AG09309 (cell line): ENCODE results near the gene BCAT1.

Experiments
- DNase-seq: peaks from one replicate; pipeline ENCODE4 v3.0.0-alpha.2; 2010; ENCODE audit warnings: low read depth
- H3K4me3 ChIP-seq: 2 replicates; pipeline ENCODE4 v1.5.1; 2011; ENCODE audit warnings: mild to moderate bottlenecking, low read depth, low read length, moderate library complexity; ENCODE audit not compliant: control insufficient read depth
- TF ChIP-seq, protein P1 (sequence below): IDR thresholded peaks from 2 replicates; pipeline ENCODE4 v1.5.1; 2011; ENCODE audit warnings: mild to moderate bottlenecking, low read depth, low read length, inconsistent platforms; ENCODE audit not compliant: insufficient read depth, control insufficient read depth; ENCODE audit errors: missing control alignments

Gene BCAT1

DNA sequence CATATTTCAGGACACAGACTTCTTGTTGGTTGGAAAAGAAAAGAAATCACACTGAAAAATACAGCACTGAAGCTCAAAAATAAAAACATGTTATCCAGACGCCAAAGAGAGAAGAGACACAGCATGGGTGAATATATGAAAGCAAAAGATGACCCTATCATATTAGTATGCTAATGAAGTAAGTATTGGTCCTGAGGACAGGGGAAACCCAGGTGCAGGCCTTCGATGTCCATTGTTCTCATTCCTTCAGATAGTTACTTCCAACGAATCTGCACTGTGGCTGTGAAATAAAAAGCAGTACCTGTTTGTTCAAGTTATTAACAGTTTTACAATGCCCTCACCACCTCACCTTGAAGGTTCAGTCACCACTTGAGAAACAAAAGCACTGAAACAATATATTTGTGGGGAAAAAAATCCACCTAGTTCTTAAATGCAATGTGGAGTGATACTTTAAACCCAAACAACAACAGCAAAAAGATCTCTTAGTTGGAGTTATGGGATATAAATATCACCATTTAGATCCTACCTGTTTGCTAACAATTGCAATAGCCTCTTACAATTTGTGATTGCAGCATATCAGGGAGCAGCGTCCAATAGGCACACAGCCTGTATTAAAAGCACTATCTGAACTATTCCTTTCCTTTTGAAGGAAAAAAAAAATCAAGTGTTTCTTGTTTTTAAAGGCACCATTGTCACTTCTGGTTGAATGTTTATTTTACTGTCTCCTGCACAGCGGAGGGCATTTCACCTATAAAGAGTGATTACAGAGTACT, 188.1 kb downstream of the BCAT1 start:
- DNase-seq, result no peak
- TF ChIP-seq, protein P1, sequence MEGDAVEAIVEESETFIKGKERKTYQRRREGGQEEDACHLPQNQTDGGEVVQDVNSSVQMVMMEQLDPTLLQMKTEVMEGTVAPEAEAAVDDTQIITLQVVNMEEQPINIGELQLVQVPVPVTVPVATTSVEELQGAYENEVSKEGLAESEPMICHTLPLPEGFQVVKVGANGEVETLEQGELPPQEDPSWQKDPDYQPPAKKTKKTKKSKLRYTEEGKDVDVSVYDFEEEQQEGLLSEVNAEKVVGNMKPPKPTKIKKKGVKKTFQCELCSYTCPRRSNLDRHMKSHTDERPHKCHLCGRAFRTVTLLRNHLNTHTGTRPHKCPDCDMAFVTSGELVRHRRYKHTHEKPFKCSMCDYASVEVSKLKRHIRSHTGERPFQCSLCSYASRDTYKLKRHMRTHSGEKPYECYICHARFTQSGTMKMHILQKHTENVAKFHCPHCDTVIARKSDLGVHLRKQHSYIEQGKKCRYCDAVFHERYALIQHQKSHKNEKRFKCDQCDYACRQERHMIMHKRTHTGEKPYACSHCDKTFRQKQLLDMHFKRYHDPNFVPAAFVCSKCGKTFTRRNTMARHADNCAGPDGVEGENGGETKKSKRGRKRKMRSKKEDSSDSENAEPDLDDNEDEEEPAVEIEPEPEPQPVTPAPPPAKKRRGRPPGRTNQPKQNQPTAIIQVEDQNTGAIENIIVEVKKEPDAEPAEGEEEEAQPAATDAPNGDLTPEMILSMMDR, result no peak

DNA sequence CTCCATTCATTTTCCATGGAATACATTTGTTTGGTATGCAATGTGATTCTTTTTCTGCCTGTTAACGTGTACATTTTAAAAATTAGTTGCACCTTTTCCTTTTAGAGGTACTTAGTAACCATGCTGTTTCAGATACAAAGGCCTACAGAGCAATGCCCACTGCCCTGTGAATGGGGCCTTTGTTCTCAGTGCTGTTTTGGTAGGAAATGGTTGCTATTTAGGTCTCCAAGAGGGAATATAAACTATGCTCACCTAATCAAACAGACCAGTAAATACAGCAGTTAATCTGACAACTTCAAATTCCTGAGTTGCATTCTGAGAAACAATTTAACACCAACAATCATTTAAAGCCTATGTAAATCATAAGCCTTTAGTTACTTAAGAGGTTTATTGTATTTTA, 188.7 kb downstream of the BCAT1 start:
- TF ChIP-seq, protein P1, result no peak
- DNase-seq, result no peak
- no peak overlapping the region for H3K4me3 ChIP-seq

More for the DNA sequence above, 188.1 kb downstream of the BCAT1 start:
- no peak overlapping the region for H3K4me3 ChIP-seq
